Neuron (in vitro differentiated cells): Measurements from ENCODE around the gene A3GALT2.

Experiments
- H2AFZ ChIP-seq: one replicate; pipeline ENCODE4 v1.6.1; 2013; ENCODE audit warnings: low read depth, mild to moderate bottlenecking, inconsistent platforms, low read length, moderate library complexity
- H3K27me3 ChIP-seq: one replicate; pipeline ENCODE4 v1.6.1; 2013; ENCODE audit warnings: low read length; ENCODE audit not compliant: insufficient read depth
- H3K36me3 ChIP-seq: one replicate; pipeline ENCODE4 v1.6.1; 2013; ENCODE audit warnings: low read length; ENCODE audit not compliant: insufficient read depth
- H3K4me1 ChIP-seq: one replicate; pipeline ENCODE4 v1.6.1; 2013; ENCODE audit warnings: low read length; ENCODE audit not compliant: insufficient read depth
- H3K4me3 ChIP-seq: 2 replicates; pipeline ENCODE4 v1.5.1; 2013; ENCODE audit warnings: mild to moderate bottlenecking, low read length, moderate library complexity
- H3K9me3 ChIP-seq: one replicate; pipeline ENCODE4 v1.6.1; 2013; ENCODE audit warnings: low read length

Gene A3GALT2

GRCh38 chr1:33259879-33260278 lies 61.0 kb downstream of the A3GALT2 start:
- Histone ChIP-seq H2AFZ (no peak overlapping the region), H3K4me3 (no peak overlapping the region), H3K9me3 (no peaks in the 10 kb centered on the region), H3K36me3 (peaks cover 6% of the 10 kb centered on the region), H3K27me3 (no peaks in the 10 kb centered on the region), H3K4me1 (peaks cover 41% of the 10 kb centered on the region)

DNA sequence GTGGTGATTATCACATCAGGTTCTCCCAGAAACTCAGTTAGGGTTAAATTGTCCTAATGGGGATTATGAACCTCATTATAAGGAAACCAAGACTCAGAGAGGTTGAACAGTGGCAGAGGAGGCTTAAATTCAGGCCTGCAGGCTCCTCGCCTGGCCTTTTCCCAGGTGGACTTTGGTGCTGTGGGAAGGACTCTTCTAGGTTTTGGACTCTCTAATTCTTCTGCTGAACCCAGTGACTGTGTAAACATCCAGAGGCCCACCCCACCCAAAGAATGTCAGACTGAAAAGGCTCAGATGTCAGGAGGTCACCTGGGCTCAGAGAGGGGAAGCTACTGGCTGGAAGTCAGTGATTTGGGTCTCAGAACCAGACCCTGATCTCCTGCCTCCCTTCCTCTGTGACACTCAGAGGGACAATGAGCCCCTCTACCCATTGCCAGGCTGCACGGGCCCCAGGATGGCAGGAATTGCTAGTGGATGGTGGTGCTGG lies 62.1 kb downstream of the A3GALT2 start:
- Histone ChIP-seq H3K9me3 (no peaks in the 10 kb centered on the region), H3K27me3 (no peaks in the 10 kb centered on the region), H3K4me3 (no peak overlapping the region), H3K36me3 (peaks cover 6% of the 10 kb centered on the region), H2AFZ (no peak overlapping the region), H3K4me1 (peaks cover 41% of the 10 kb centered on the region)

DNA sequence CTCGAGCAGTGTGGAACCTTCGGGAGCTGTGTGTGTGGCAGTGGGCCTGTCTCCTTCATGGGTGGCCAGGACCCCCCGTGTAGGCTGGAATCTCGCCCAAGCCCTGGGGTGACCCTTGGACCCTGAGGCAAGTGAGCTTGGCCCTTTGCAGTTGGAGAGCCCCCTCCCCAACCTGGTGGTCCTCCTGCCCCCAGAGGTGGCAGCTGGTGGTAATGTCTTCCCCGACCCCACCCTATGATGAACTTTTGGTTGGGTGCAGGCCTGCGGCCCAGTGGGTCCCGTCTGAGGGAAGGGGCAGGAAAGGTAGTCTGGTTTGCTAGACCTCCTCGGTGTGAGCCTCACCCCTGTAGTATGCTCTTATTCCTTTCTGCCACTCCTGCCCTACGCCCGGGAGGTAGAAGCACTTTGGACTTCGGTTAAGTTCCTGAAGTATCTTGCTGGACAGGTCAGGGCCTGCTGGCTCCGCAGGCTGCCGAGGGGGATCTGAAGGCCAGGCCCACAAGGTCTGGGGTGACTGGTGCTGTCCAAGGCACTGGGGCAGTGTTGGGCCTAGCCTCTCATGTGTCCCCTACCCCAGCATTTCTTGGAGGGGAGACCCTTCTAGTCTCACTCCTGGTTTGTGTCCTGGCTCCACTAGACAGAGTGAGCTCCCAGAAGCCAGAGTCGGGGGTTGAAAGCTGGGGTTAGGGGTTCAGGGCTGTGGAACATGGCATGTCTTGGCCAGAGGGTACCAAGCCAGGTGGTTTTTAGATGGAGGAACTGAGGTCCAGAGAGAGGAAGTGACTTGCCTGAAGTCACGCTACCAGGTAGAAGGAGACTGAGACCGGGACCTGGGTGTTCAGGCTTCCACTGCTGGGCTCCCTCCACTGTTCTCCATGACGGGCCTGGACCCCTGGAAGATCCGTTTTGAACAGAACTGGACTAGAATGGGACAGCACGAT lies 62.9 kb downstream of the A3GALT2 start:
- peak overlapping the region; percentile 92 for H3K4me3 ChIP-seq
- no peaks in the 10 kb centered on the region for H3K9me3 ChIP-seq

DNA sequence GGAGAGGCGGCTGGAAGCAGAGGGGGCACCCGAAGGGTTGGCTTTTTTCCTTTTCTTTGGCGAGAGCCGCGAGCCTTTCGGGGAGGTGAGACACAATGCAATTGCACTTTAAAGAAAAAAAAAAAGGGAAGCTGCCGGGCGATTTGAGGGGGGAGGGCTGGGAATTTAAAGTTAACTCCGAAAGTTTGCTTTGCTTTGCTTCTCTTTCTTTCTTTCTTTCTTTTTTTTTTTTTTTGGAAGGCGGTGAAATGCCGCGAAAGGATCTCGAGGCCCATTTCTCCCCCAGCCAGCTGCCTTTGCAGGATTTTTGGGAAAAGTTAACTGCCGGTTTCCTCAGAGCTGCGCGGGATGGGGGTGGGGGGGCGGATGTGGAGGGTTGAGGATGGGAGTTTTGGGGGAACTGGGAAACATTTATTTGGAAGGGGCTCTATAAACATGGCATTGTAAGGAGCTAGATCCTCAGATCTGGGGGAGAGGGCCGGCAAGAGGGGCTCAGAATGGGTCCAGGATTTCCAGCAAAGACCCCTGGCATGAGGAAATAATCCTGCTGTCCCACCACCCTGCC lies 63.6 kb downstream of the A3GALT2 start:
- no peaks in the 10 kb centered on the region for H3K36me3 ChIP-seq
- no peaks in the 10 kb centered on the region for H3K27me3 ChIP-seq
- peak overlapping the region; percentile 27 for H2AFZ ChIP-seq
- H3K9me3 ChIP-seq, result no peaks in the 10 kb centered on the region
- H3K4me1 ChIP-seq, result peaks cover 41% of the 10 kb centered on the region
- peak overlapping the region; percentile 92 for H3K4me3 ChIP-seq

More for the DNA sequence above, 62.9 kb downstream of the A3GALT2 start:
- Histone ChIP-seq H3K36me3 (peaks cover 6% of the 10 kb centered on the region), H3K4me1 (peaks cover 41% of the 10 kb centered on the region), H2AFZ (no peak overlapping the region), H3K27me3 (no peaks in the 10 kb centered on the region)
